Right renal cortex interstitium (tissue), 3 donors: ENCODE results near the gene ANKRD11. TPM values are rescaled to one million over a fixed set of nuclear protein-coding genes. Genes with fewer than 3 reads are reported as not detected.
"Not testable (repeated sequence)": the region's sequence is repeated elsewhere in the genome, so short reads cannot be mapped to it uniquely, and the experiment has no call there.

Experiments used
- DNase-seq, 3 donors: peaks; one replicate each; pipeline ENCODE4 v3.0.0-alpha.2; 2013; ENCODE audit warnings: low read depth in 3 of 3, low spot score in 2 of 3
- polyA plus RNA-seq, 3 donors: library from polyadenylated mRNA; unstranded; fragments of 120-200 nt; gene quantifications; one replicate each; pipeline ENCODE4 v1.2.1, GENCODE V29; 2013; ENCODE audit not compliant: insufficient read length in 3 of 3

The ANKRD11 gene
- polyA plus RNA-seq, 3 donors, result 84.3 to 86.5 (median 86.3) TPM

GRCh38 chr16:89335803-89336485, 154.4 kb downstream of the ANKRD11 start:
- no peak for DNase-seq

- no peak for DNase-seq
Measured at GRCh38 chr16:89334988-89335802, 155.2 kb downstream of the ANKRD11 start.

GRCh38 chr16:89334461-89334860, 155.9 kb downstream of the ANKRD11 start:
- DNase-seq, result no peak

GRCh38 chr16:89334050-89334449, 156.3 kb downstream of the ANKRD11 start:
- DNase-seq, result no peak

- not testable (repeated sequence) for DNase-seq
Measured at GRCh38 chr16:89333401-89334001, 156.9 kb downstream of the ANKRD11 start.

GRCh38 chr16:89332902-89333245, 157.5 kb downstream of the ANKRD11 start:
- DNase-seq, result no peak

- no peak for DNase-seq
Measured at GRCh38 chr16:89332243-89332901, 158.0 kb downstream of the ANKRD11 start.

- no peak for DNase-seq
Measured at GRCh38 chr16:89331371-89332109, 158.8 kb downstream of the ANKRD11 start.

GRCh38 chr16:89330177-89330856, 160.0 kb downstream of the ANKRD11 start:
- DNase-seq, result no peak

GRCh38 chr16:89329830-89330176, 160.6 kb downstream of the ANKRD11 start:
- DNase-seq, result not testable (repeated sequence)

GRCh38 chr16:89328412-89329400, 161.7 kb downstream of the ANKRD11 start:
- not testable (repeated sequence) for DNase-seq

GRCh38 chr16:89326721-89327120, 163.6 kb downstream of the ANKRD11 start:
- no peak for DNase-seq

- no peak for DNase-seq
Measured at GRCh38 chr16:89325861-89326471, 164.4 kb downstream of the ANKRD11 start.

GRCh38 chr16:89324056-89325010, 166.0 kb downstream of the ANKRD11 start:
- DNase-seq, result no peak

GRCh38 chr16:89323120-89323960, 167.0 kb downstream of the ANKRD11 start:
- no peak for DNase-seq
